ENCODE data around the gene MVB12B. TPM values are rescaled to one million over a fixed set of nuclear protein-coding genes. Genes with fewer than 3 reads are reported as not detected.
A peak's percentile ranks its signal among the peaks of the same experiment; 100 is the strongest.

MVB12B gene
- total RNA-seq, 1 experiment from 2014 or later, result 10.9 TPM

- TF ChIP-seq FOSL1 (IDR thresholded peaks at IDR 0.05; ENCODE audit: low read depth) (no peak), MAX (IDR thresholded peaks at IDR 0.05) (no peak), POLR2A (IDR thresholded peaks at IDR 0.05; ENCODE audit: borderline replicate concordance, extremely low read depth, insufficient read depth, insufficient read length) (no peak), SRF (IDR thresholded peaks at IDR 0.05; ENCODE audit: low read depth) (no peak), ZNF274 (IDR thresholded peaks at IDR 0.05; ENCODE audit: low read depth, low read length) (no peak), YY1 (IDR thresholded peaks at IDR 0.05; ENCODE audit: extremely low read depth, insufficient replicate concordance, low read depth, low read length) (no peak), SP1 (IDR thresholded peaks at IDR 0.05; ENCODE audit: low read depth) (no peak), ELF1 (IDR thresholded peaks at IDR 0.05; ENCODE audit: borderline replicate concordance, low read depth) (no peak), SIN3A (IDR thresholded peaks at IDR 0.05; ENCODE audit: low read depth) (no peak), CEBPB (IDR thresholded peaks at IDR 0.05; ENCODE audit: low read depth) (no peak), JUND (IDR thresholded peaks at IDR 0.05) (no peak), ZBTB33 (IDR thresholded peaks at IDR 0.05; ENCODE audit: extremely low read depth, insufficient replicate concordance, low read length) (no peak), CTCF (IDR thresholded peaks at IDR 0.05 in 2 of 3, conservative IDR thresholded peaks at IDR 0.05 in 1 of 3; ENCODE audit: borderline replicate concordance in 1 of 3, insufficient read depth in 1 of 3, low read depth in 2 of 3, low read length in 2 of 3) (no peak)
- no peak overlapping the region for H3K27ac ChIP-seq (ENCODE audit: low read depth, low read length)
- H3K9ac ChIP-seq (ENCODE audit: low read length), result no peak overlapping the region
- H2AFZ ChIP-seq (ENCODE audit: low read depth, low read length, poor library complexity, severe bottlenecking), result no peak overlapping the region
- H3K9me3 ChIP-seq (ENCODE audit: control insufficient read depth in 1 of 2, insufficient read depth in 1 of 2, low read depth in 1 of 2, low read length in 2 of 2), result no peaks in the 10 kb centered on the region
- DNase-seq (ENCODE audit: low read depth, low spot score), result no peak
- H3K27me3 ChIP-seq (ENCODE audit: insufficient read depth, low read length), result no peaks in the 10 kb centered on the region
- no peak overlapping the region for H3K4me2 ChIP-seq (ENCODE audit: low read length)
- H3K4me3 ChIP-seq (replicated peaks in 1 of 2; ENCODE audit: low read depth in 1 of 2, low read length in 2 of 2), result no peak overlapping the region
- H4K20me1 ChIP-seq (ENCODE audit: insufficient read depth), result no peaks in the 10 kb centered on the region
- TSS peak; percentile 16 for BruUV-seq (replicated peaks)
- intact Hi-C loops (cut with micrococcal nuclease), result no loop called here
- no peak for ATAC-seq
- ChIA-PET RAD21 (ENCODE audit: low non-redundant PET in 1 of 2, low total read pairs in 2 of 2, uncharacterized antibody in 2 of 2, unreplicated experiment in 2 of 2) (no interaction called here), POLR2A (no interaction called here), CTCF (no interaction called here)
- peaks cover 7% of the 10 kb centered on the region; the same call in 1 of the 2 replicates for H3K79me2 ChIP-seq (ENCODE audit: insufficient read depth, low read length)
- peaks cover 5 to 16% of the 10 kb centered on the region in 2 experiments; a peak in 3 of 4 replicates for H3K4me1 ChIP-seq (ENCODE audit: control insufficient read depth in 1 of 2, insufficient read depth in 2 of 2, low read length in 2 of 2)
- no peaks in the 10 kb centered on the region for H3K9me2 ChIP-seq (ENCODE audit: insufficient read depth)
- H3K36me3 ChIP-seq (ENCODE audit: control insufficient read depth in 1 of 2, insufficient read depth in 2 of 2, low read length in 2 of 2), result no peaks in the 10 kb centered on the region
Observed at GRCh38 chr9:126330536-126330935, 3.9 kb downstream of the MVB12B start.

Measured in HCT116 (cell line).